Measurements from ENCODE around the gene MPHOSPH9.

The MPHOSPH9 gene

GRCh38 chr12:123127182-123127495, 105.8 kb downstream of the MPHOSPH9 start:
- DNase-seq, result no peak

GRCh38 chr12:123126294-123127181, 106.4 kb downstream of the MPHOSPH9 start:
- no peak for DNase-seq

GRCh38 chr12:123122626-123123025, 110.3 kb downstream of the MPHOSPH9 start:
- DNase-seq, result no peak

- DNase-seq, result no peak
These were observed 111.3 kb downstream of the MPHOSPH9 start for GRCh38 chr12:123121670-123122069.

- DNase-seq, result no peak
These were observed 112.3 kb downstream of the MPHOSPH9 start for GRCh38 chr12:123120452-123121166.

- DNase-seq, result no peak
These were observed 113.1 kb downstream of the MPHOSPH9 start for GRCh38 chr12:123119808-123120207.

- DNase-seq, result no peak
These were observed 114.4 kb downstream of the MPHOSPH9 start for GRCh38 chr12:123118497-123118896.

- no peak for DNase-seq
These were observed 117.4 kb downstream of the MPHOSPH9 start for GRCh38 chr12:123115409-123116121.

- no peak for DNase-seq
These were observed 118.4 kb downstream of the MPHOSPH9 start for GRCh38 chr12:123114304-123115083.

GRCh38 chr12:123113026-123113425, 119.9 kb downstream of the MPHOSPH9 start:
- DNase-seq, result no peak

GRCh38 chr12:123111498-123112165, 121.3 kb downstream of the MPHOSPH9 start:
- DNase-seq, result no peak

- no peak for DNase-seq
These were observed 123.6 kb downstream of the MPHOSPH9 start for GRCh38 chr12:123109319-123109772.

- no peak for DNase-seq
These were observed 124.3 kb downstream of the MPHOSPH9 start for GRCh38 chr12:123108682-123109066.

GRCh38 chr12:123107926-123108681, 124.8 kb downstream of the MPHOSPH9 start:
- DNase-seq, result no peak

- peak; percentile 14 for DNase-seq
These were observed 126.1 kb downstream of the MPHOSPH9 start for GRCh38 chr12:123106640-123107359.

- DNase-seq, result no peak
These were observed 127.6 kb downstream of the MPHOSPH9 start for GRCh38 chr12:123105211-123105826.

- no peak for DNase-seq
These were observed 128.1 kb downstream of the MPHOSPH9 start for GRCh38 chr12:123104809-123105208.

Data from T-helper 9 cell (primary cell).